HEK293 (cell line): Measurements from ENCODE around the gene HSD17B10.

Experiments
- BCL11A ChIP-seq: fragments of 450-650 bp; formaldehyde crosslinking; IDR thresholded peaks from 2 replicates; pipeline ENCODE4 v1.5.1; 2016; ENCODE audit warnings: low read depth, missing biosample characterization, missing genetic modification characterization
- BCL11B ChIP-seq: fragments of 450-650 bp; formaldehyde crosslinking; IDR thresholded peaks from 2 replicates; pipeline ENCODE4 v1.5.1; 2016; ENCODE audit warnings: low read depth, missing biosample characterization, missing genetic modification characterization
- EGR2 ChIP-seq: fragments of 450-650 bp; formaldehyde crosslinking; IDR thresholded peaks from 2 replicates; pipeline ENCODE4 v1.5.1; 2016; ENCODE audit warnings: low read depth, missing biosample characterization, missing genetic modification characterization
- HOXC10 ChIP-seq: sonication (generic); formaldehyde crosslinking; IDR thresholded peaks from 2 replicates; pipeline ENCODE4 v1.8.1; 2023; ENCODE audit warnings: mild to moderate bottlenecking, missing genetic modification reagents
- HOXD13 ChIP-seq: sonication (generic); formaldehyde crosslinking; IDR thresholded peaks from 2 replicates; pipeline ENCODE4 v1.8.0; 2022; ENCODE audit warnings: missing genetic modification reagents, borderline replicate concordance
- IKZF3 ChIP-seq: fragments of 450-650 bp; IDR thresholded peaks from 2 replicates; pipeline ENCODE4 v1.5.0; 2018; ENCODE audit warnings: missing biosample characterization, mild to moderate bottlenecking, missing genetic modification characterization, moderate library complexity
- MYNN ChIP-seq: fragments of 450-650 bp; formaldehyde crosslinking; IDR thresholded peaks from 2 replicates; pipeline ENCODE4 v1.5.1; 2016; ENCODE audit warnings: missing biosample characterization, missing genetic modification characterization, borderline replicate concordance
- MZF1 ChIP-seq: fragments of 450-650 bp; formaldehyde crosslinking; IDR thresholded peaks from 2 replicates; pipeline ENCODE4 v1.5.1; 2017; ENCODE audit warnings: missing biosample characterization, missing genetic modification characterization, borderline replicate concordance
- PRDM1 ChIP-seq: fragments of 450-650 bp; formaldehyde crosslinking; IDR thresholded peaks from 2 replicates; pipeline ENCODE4; 2016; ENCODE audit warnings: missing biosample characterization, missing genetic modification characterization
- SETDB1 ChIP-seq: IDR thresholded peaks from one replicate; pipeline ENCODE4 v1.6.1; 2017; ENCODE audit warnings: mild to moderate bottlenecking, low read length, moderate library complexity, mixed read lengths; ENCODE audit not compliant: insufficient read length
- TRIM28 ChIP-seq: IDR thresholded peaks from 2 replicates; pipeline ENCODE4 v1.6.1; 2011; ENCODE audit warnings: low read length, control low read depth, borderline replicate concordance
- ZBTB48 ChIP-seq: fragments of 450-650 bp; formaldehyde crosslinking; IDR thresholded peaks from 2 replicates; pipeline ENCODE4 v1.5.1; 2016; ENCODE audit warnings: missing biosample characterization, missing genetic modification characterization
- ZFP3 ChIP-seq: fragments of 450-650 bp; formaldehyde crosslinking; IDR thresholded peaks from 2 replicates; pipeline ENCODE4 v1.5.1; 2016; ENCODE audit warnings: low read depth, missing biosample characterization, missing genetic modification characterization
- ZNF140 ChIP-seq: fragments of 450-650 bp; formaldehyde crosslinking; IDR thresholded peaks from 2 replicates; pipeline ENCODE4 v1.5.1; 2016; ENCODE audit warnings: missing biosample characterization, missing genetic modification characterization
- ZNF174 ChIP-seq: fragments of 450-650 bp; formaldehyde crosslinking; IDR thresholded peaks from 2 replicates; pipeline ENCODE4 v1.5.0; 2017; ENCODE audit warnings: missing biosample characterization, mild to moderate bottlenecking, missing genetic modification characterization
- ZNF221 ChIP-seq: fragments of 450-650 bp; formaldehyde crosslinking; IDR thresholded peaks from 2 replicates; pipeline ENCODE4 v1.5.1; 2017; ENCODE audit warnings: missing biosample characterization, missing genetic modification characterization, borderline replicate concordance
- ZNF223 ChIP-seq: fragments of 450-650 bp; formaldehyde crosslinking; IDR thresholded peaks from 2 replicates; pipeline ENCODE4 v1.5.1; 2016; ENCODE audit warnings: missing biosample characterization, missing genetic modification characterization
- ZNF239 ChIP-seq: fragments of 450-650 bp; formaldehyde crosslinking; IDR thresholded peaks from 2 replicates; pipeline ENCODE4 v1.5.1; 2016; ENCODE audit warnings: missing biosample characterization, missing genetic modification characterization
- ZNF302 ChIP-seq: fragments of 450-650 bp; formaldehyde crosslinking; IDR thresholded peaks from 2 replicates; pipeline ENCODE4 v1.5.1; 2016; ENCODE audit warnings: missing biosample characterization, missing genetic modification characterization, low read depth
- ZNF350 ChIP-seq: fragments of 450-650 bp; formaldehyde crosslinking; IDR thresholded peaks from 2 replicates; pipeline ENCODE4 v1.5.0; 2017; ENCODE audit warnings: missing biosample characterization, mild to moderate bottlenecking, missing genetic modification characterization
- ZNF544 ChIP-seq: fragments of 450-650 bp; formaldehyde crosslinking; IDR thresholded peaks from 2 replicates; pipeline ENCODE4 v1.5.0; 2017; ENCODE audit warnings: missing biosample characterization, missing genetic modification characterization
- ZNF600 ChIP-seq: fragments of 450-650 bp; formaldehyde crosslinking; IDR thresholded peaks from 2 replicates; pipeline ENCODE4 v1.5.1; 2016; ENCODE audit warnings: missing biosample characterization, missing genetic modification characterization
- ZNF660 ChIP-seq: fragments of 450-650 bp; IDR thresholded peaks from 2 replicates; pipeline ENCODE4 v1.5.1; 2018; ENCODE audit warnings: missing biosample characterization, mild to moderate bottlenecking, missing genetic modification characterization
- ZNF776 ChIP-seq: fragments of 450-650 bp; formaldehyde crosslinking; IDR thresholded peaks from 2 replicates; pipeline ENCODE4 v1.5.0; 2017; ENCODE audit warnings: missing biosample characterization, missing genetic modification characterization, borderline replicate concordance
- ZSCAN30 ChIP-seq: fragments of 450-650 bp; IDR thresholded peaks from 2 replicates; pipeline ENCODE4 v1.5.1; 2018; ENCODE audit warnings: missing biosample characterization, mild to moderate bottlenecking, missing genetic modification characterization, moderate library complexity
- TF ChIP-seq, protein P1 (sequence below): fragments of 450-650 bp; formaldehyde crosslinking; IDR thresholded peaks from 2 replicates; pipeline ENCODE4 v1.5.1; 2016; ENCODE audit warnings: missing biosample characterization, missing genetic modification characterization
- TF ChIP-seq, protein P2 (sequence below): fragments of 450-650 bp; formaldehyde crosslinking; IDR thresholded peaks from 2 replicates; pipeline ENCODE4 v1.5.1; 2016; ENCODE audit warnings: missing biosample characterization, missing genetic modification characterization
- TF ChIP-seq, protein P3 (sequence below): fragments of 450-650 bp; IDR thresholded peaks from 2 replicates; pipeline ENCODE4 v1.5.1; 2018; ENCODE audit warnings: missing biosample characterization, mild to moderate bottlenecking, missing genetic modification characterization
- TF ChIP-seq, protein P4 (sequence below): sonication (generic); formaldehyde crosslinking; IDR thresholded peaks from 2 replicates; pipeline ENCODE4 v1.8.1; 2022; ENCODE audit warnings: mild to moderate bottlenecking, moderate library complexity, missing genetic modification reagents
- TF ChIP-seq, protein P5 (sequence below): fragments of 450-650 bp; formaldehyde crosslinking; IDR thresholded peaks from 2 replicates; pipeline ENCODE4 v1.5.1; 2016; ENCODE audit warnings: missing biosample characterization, missing genetic modification characterization
- TF ChIP-seq, protein P6 (sequence below): fragments of 450-650 bp; formaldehyde crosslinking; IDR thresholded peaks from 2 replicates; pipeline ENCODE4 v1.5.1; 2016; ENCODE audit warnings: missing biosample characterization, missing genetic modification characterization
- TF ChIP-seq, protein P7 (sequence below): fragments of 450-650 bp; formaldehyde crosslinking; IDR thresholded peaks from 2 replicates; pipeline ENCODE4 v1.5.1; 2017; ENCODE audit warnings: missing biosample characterization, missing genetic modification characterization

HSD17B10 gene

DNA sequence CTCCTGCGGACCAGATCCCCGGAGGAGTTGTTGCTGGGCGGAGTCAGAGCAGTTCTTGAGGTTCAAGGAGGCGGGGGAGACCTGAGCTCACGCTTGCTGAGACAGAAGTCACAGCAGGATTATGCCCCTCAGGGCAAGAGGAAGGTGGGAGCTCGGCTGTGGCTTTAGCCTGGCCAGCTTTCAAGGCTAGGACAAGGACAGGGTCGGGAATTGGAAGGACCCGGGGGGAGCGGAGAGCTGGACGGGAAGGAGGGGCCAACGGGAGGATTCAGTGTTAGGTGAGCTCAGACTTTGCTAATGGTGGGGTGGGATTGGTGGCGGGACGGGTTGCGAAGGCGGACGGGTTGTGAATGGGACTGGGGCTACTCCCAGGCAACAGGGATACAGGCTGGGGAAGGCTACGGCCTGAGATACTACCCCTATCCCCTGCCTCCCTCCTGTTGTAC, 11.3 kb downstream of the HSD17B10 start, which contains the start of gene RIBC1 (continued):
- no peak for TF ChIP-seq ZNF660
- no peak for TF ChIP-seq BCL11B (tag by site-specific recombination)
- no peak for TF ChIP-seq TRIM28
- TF ChIP-seq, protein P1, sequence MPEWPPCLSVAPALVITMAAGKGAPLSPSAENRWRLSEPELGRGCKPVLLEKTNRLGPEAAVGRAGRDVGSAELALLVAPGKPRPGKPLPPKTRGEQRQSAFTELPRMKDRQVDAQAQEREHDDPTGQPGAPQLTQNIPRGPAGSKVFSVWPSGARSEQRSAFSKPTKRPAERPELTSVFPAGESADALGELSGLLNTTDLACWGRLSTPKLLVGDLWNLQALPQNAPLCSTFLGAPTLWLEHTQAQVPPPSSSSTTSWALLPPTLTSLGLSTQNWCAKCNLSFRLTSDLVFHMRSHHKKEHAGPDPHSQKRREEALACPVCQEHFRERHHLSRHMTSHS (tag by site-specific recombination) = no peak
- TF ChIP-seq, protein P2, sequence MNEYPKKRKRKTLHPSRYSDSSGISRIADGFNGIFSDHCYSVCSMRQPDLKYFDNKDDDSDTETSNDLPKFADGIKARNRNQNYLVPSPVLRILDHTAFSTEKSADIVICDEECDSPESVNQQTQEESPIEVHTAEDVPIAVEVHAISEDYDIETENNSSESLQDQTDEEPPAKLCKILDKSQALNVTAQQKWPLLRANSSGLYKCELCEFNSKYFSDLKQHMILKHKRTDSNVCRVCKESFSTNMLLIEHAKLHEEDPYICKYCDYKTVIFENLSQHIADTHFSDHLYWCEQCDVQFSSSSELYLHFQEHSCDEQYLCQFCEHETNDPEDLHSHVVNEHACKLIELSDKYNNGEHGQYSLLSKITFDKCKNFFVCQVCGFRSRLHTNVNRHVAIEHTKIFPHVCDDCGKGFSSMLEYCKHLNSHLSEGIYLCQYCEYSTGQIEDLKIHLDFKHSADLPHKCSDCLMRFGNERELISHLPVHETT (tag by site-specific recombination) = no peak
- no peak for TF ChIP-seq HOXD13
- no peak for TF ChIP-seq BCL11A (tag by site-specific recombination)
- no peak for TF ChIP-seq HOXC10
- no peak for TF ChIP-seq ZNF239 (tag by site-specific recombination)
- TF ChIP-seq ZNF350 (tag by site-specific recombination) = no peak
- TF ChIP-seq ZFP3 (tag by site-specific recombination) = no peak
- TF ChIP-seq, protein P3, sequence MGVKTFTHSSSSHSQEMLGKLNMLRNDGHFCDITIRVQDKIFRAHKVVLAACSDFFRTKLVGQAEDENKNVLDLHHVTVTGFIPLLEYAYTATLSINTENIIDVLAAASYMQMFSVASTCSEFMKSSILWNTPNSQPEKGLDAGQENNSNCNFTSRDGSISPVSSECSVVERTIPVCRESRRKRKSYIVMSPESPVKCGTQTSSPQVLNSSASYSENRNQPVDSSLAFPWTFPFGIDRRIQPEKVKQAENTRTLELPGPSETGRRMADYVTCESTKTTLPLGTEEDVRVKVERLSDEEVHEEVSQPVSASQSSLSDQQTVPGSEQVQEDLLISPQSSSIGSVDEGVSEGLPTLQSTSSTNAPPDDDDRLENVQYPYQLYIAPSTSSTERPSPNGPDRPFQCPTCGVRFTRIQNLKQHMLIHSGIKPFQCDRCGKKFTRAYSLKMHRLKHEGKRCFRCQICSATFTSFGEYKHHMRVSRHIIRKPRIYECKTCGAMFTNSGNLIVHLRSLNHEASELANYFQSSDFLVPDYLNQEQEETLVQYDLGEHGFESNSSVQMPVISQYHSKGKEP = no peak
- TF ChIP-seq ZSCAN30 = no peak
- no peak for TF ChIP-seq ZNF544 (tag by site-specific recombination)
- no peak; the same call in 1 of the 2 replicates for TF ChIP-seq MZF1 (tag by site-specific recombination)
- no peak for TF ChIP-seq PRDM1
- TF ChIP-seq, protein P4, sequence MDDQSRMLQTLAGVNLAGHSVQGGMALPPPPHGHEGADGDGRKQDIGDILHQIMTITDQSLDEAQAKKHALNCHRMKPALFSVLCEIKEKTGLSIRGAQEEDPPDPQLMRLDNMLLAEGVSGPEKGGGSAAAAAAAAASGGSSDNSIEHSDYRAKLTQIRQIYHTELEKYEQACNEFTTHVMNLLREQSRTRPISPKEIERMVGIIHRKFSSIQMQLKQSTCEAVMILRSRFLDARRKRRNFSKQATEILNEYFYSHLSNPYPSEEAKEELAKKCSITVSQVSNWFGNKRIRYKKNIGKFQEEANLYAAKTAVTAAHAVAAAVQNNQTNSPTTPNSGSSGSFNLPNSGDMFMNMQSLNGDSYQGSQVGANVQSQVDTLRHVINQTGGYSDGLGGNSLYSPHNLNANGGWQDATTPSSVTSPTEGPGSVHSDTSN (CRISPR knock-in tag) = no peak
- peak; percentile 99 for TF ChIP-seq ZNF600 (tag by site-specific recombination)
- TF ChIP-seq ZNF140 = no peak
- TF ChIP-seq, protein P5, sequence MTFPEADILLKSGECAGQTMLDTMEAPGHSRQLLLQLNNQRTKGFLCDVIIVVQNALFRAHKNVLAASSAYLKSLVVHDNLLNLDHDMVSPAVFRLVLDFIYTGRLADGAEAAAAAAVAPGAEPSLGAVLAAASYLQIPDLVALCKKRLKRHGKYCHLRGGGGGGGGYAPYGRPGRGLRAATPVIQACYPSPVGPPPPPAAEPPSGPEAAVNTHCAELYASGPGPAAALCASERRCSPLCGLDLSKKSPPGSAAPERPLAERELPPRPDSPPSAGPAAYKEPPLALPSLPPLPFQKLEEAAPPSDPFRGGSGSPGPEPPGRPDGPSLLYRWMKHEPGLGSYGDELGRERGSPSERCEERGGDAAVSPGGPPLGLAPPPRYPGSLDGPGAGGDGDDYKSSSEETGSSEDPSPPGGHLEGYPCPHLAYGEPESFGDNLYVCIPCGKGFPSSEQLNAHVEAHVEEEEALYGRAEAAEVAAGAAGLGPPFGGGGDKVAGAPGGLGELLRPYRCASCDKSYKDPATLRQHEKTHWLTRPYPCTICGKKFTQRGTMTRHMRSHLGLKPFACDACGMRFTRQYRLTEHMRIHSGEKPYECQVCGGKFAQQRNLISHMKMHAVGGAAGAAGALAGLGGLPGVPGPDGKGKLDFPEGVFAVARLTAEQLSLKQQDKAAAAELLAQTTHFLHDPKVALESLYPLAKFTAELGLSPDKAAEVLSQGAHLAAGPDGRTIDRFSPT (tag by site-specific recombination) = no peak
- TF ChIP-seq, protein P6, sequence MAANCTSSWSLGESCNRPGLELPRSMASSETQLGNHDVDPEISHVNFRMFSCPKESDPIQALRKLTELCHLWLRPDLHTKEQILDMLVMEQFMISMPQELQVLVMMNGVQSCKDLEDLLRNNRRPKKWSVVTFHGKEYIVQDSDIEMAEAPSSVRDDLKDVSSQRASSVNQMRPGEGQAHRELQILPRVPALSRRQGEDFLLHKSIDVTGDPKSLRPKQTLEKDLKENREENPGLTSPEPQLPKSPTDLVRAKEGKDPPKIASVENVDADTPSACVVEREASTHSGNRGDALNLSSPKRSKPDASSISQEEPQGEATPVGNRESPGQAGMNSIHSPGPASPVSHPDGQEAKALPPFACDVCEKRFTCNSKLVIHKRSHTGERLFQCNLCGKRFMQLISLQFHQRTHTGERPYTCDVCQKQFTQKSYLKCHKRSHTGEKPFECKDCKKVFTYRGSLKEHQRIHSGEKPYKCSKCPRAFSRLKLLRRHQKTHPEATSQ (tag by site-specific recombination) = peak; percentile 15; the same call in 1 of the 2 replicates
- no peak for TF ChIP-seq ZNF221 (tag by site-specific recombination)
- TF ChIP-seq ZNF223 (tag by site-specific recombination) = no peak
- TF ChIP-seq ZNF174 (tag by site-specific recombination) = no peak
- TF ChIP-seq ZNF776 = no peak
- TF ChIP-seq, protein P7, sequence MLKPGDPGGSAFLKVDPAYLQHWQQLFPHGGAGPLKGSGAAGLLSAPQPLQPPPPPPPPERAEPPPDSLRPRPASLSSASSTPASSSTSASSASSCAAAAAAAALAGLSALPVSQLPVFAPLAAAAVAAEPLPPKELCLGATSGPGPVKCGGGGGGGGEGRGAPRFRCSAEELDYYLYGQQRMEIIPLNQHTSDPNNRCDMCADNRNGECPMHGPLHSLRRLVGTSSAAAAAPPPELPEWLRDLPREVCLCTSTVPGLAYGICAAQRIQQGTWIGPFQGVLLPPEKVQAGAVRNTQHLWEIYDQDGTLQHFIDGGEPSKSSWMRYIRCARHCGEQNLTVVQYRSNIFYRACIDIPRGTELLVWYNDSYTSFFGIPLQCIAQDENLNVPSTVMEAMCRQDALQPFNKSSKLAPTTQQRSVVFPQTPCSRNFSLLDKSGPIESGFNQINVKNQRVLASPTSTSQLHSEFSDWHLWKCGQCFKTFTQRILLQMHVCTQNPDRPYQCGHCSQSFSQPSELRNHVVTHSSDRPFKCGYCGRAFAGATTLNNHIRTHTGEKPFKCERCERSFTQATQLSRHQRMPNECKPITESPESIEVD (tag by site-specific recombination) = no peak
- no peak for TF ChIP-seq ZNF302 (tag by site-specific recombination)
- TF ChIP-seq MYNN (tag by site-specific recombination) = no peak
- TF ChIP-seq SETDB1 = no peak
- peak; percentile 44; the same call in 1 of the 2 replicates for TF ChIP-seq EGR2
- TF ChIP-seq IKZF3 (tag by site-specific recombination) = no peak
- TF ChIP-seq ZBTB48 (tag by site-specific recombination) = no peak; the same call in 1 of the 2 replicates
